ENCODE data around the gene FAM53A.

FAM53A gene

GRCh38 chr4:1683736-1684505 is at the start of gene FAM53A:
TSS of gene FAM53A (minus strand) at chr4:1684313. CDS start at chr4:1668741, 15,572 bp downstream.
- no peak for TF ChIP-seq CTCF (IDR thresholded peaks at IDR 0.05; ENCODE audit: low read depth, low read length, missing control alignments)
- peak; percentile 39 for DNase-seq (ENCODE audit: low read depth)
- in situ Hi-C loops (cut with HindIII; ENCODE audit: low sequenced_read_pairs), result no loop called here
- peak within 1 kb of the TSS; percentile 49 for H3K4me3 ChIP-seq (ENCODE audit: low read depth, low read length)

GRCh38 chr4:1732911-1733310 is 48.8 kb upstream of the FAM53A start:
- TF ChIP-seq CTCF (IDR thresholded peaks at IDR 0.05; ENCODE audit: low read depth, low read length, missing control alignments), result no peak
- in situ Hi-C loops (cut with HindIII; ENCODE audit: low sequenced_read_pairs), result no loop called here
- H3K4me3 ChIP-seq (ENCODE audit: low read depth, low read length), result no peak overlapping the region
- DNase-seq (ENCODE audit: low read depth), result no peak

- H3K4me3 ChIP-seq (ENCODE audit: low read depth, low read length), result no peak overlapping the region
- in situ Hi-C loops (cut with HindIII; ENCODE audit: low sequenced_read_pairs), result no loop called here
- no peak for TF ChIP-seq CTCF (IDR thresholded peaks at IDR 0.05; ENCODE audit: low read depth, low read length, missing control alignments)
- DNase-seq (ENCODE audit: low read depth), result peak; percentile 32
Measured at GRCh38 chr4:1731180-1731579, 47.1 kb upstream of the FAM53A start.

- no peak overlapping the region for H3K4me3 ChIP-seq (ENCODE audit: low read depth, low read length)
- in situ Hi-C loops (cut with HindIII; ENCODE audit: low sequenced_read_pairs), result no loop called here
- TF ChIP-seq CTCF (IDR thresholded peaks at IDR 0.05; ENCODE audit: low read depth, low read length, missing control alignments), result no peak
- no peak for DNase-seq (ENCODE audit: low read depth)
Measured at GRCh38 chr4:1730532-1731135, 46.5 kb upstream of the FAM53A start.

- H3K4me3 ChIP-seq (ENCODE audit: low read depth, low read length), result no peak overlapping the region
- in situ Hi-C loops (cut with HindIII; ENCODE audit: low sequenced_read_pairs), result no loop called here
- peak; percentile 14 for TF ChIP-seq CTCF (IDR thresholded peaks at IDR 0.05; ENCODE audit: low read depth, low read length, missing control alignments)
- no peak for DNase-seq (ENCODE audit: low read depth)
Measured at GRCh38 chr4:1728061-1728980, 44.2 kb upstream of the FAM53A start.

Data from astrocyte of the cerebellum (primary cell).